Coronary artery (tissue), 2 donors: ENCODE results near the gene STAP1.
"Not testable (repeated sequence)": the region's sequence is repeated elsewhere in the genome, so short reads cannot be mapped to it uniquely, and the experiment has no call there.

Source experiments
- DNase-seq: peaks from one replicate; pipeline ENCODE4 v3.0.0-alpha.2; 2017; ENCODE audit warnings: low spot score
- H3K27ac ChIP-seq, 2 donors: fragments of 200-600 bp; sonication (generic); one replicate each; pipeline ENCODE4 v1.5.1; 2016 to 2019
- H3K4me3 ChIP-seq: fragments of 200-600 bp; sonication (generic); 2 replicates; pipeline ENCODE4 v1.5.1; 2016; ENCODE audit warnings: mild to moderate bottlenecking, moderate library complexity
- TF ChIP-seq, protein P1 (sequence below): fragments of 200-600 bp; sonication (generic); IDR thresholded peaks from one replicate; pipeline ENCODE4 v1.5.1; 2019; ENCODE audit warnings: antibody characterized with exemption

Gene STAP1

GRCh38 chr4:67546004-67546356 lies 12.5 kb upstream of the STAP1 start:
- DNase-seq, result no peak
- TF ChIP-seq, protein P1, sequence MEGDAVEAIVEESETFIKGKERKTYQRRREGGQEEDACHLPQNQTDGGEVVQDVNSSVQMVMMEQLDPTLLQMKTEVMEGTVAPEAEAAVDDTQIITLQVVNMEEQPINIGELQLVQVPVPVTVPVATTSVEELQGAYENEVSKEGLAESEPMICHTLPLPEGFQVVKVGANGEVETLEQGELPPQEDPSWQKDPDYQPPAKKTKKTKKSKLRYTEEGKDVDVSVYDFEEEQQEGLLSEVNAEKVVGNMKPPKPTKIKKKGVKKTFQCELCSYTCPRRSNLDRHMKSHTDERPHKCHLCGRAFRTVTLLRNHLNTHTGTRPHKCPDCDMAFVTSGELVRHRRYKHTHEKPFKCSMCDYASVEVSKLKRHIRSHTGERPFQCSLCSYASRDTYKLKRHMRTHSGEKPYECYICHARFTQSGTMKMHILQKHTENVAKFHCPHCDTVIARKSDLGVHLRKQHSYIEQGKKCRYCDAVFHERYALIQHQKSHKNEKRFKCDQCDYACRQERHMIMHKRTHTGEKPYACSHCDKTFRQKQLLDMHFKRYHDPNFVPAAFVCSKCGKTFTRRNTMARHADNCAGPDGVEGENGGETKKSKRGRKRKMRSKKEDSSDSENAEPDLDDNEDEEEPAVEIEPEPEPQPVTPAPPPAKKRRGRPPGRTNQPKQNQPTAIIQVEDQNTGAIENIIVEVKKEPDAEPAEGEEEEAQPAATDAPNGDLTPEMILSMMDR, result no peak
- peak overlapping the region; percentile 87 for H3K4me3 ChIP-seq
- H3K27ac ChIP-seq, result peak overlapping the region; percentile 94

DNA sequence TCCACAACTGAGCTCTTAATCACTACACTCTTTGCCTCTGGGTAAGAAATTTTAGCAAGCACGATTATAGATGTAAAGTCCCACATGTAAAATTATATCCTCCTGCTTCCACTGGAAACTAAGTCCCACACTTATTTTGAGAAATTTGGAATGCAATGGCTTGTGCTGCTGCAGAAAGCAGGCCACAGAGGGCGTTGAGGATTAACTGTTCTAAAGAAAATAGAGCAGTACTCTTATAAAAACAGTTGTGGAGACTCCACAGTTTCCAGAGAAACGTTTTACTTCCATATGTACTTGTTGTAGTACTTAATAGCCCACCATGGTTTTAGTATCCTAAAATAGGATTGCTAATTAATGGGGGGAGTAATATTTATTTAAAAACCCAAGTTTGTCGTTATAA lies 11.6 kb upstream of the STAP1 start:
- DNase-seq, result no peak
- TF ChIP-seq, protein P1, result no peak
- Histone ChIP-seq H3K4me3 (no peak overlapping the region), H3K27ac (no peak overlapping the region)

DNA sequence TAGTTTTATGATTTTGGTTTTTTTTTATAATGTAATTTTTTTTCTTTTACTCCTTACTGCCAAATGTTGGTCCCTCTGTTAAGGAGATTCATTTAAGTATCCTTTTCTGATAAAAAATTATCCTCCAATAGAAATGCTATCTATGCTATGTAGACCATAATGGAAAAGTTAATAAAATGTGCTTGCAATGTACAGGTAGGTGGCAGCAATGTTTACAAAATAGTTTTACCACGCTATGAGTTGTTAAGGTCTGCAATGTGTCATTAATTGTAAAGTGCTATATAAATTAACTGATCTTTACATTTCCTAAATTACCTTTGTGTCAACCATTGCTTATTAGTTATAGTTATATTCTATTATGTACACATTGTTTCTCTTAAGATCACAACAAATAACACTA lies 9.4 kb upstream of the STAP1 start:
- no peak for DNase-seq
- H3K27ac ChIP-seq, result no peak overlapping the region
- H3K4me3 ChIP-seq, result no peak overlapping the region
- TF ChIP-seq, protein P1, result no peak

DNA sequence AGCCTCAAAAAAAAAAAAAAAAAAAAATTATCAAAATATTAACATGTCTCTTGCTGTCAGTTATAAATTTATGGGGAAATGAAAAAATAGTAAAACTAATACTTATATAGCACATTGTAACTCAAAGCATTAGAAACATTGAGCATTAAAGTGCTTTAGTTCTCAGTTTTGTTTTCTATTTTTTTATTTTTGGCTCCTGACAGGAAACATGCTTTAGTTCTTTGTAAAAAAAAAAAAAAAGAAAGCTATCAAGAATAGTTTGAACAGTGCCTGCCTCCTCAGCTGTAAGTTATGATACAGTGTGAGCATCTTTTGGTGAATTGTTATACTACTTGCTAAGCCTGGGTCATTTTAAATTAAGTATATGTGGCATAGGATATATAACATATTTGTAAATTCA lies 8.1 kb upstream of the STAP1 start:
- Histone ChIP-seq H3K27ac (no peak overlapping the region), H3K4me3 (no peak overlapping the region)
- no peak for DNase-seq
- TF ChIP-seq, protein P1, result no peak

DNA sequence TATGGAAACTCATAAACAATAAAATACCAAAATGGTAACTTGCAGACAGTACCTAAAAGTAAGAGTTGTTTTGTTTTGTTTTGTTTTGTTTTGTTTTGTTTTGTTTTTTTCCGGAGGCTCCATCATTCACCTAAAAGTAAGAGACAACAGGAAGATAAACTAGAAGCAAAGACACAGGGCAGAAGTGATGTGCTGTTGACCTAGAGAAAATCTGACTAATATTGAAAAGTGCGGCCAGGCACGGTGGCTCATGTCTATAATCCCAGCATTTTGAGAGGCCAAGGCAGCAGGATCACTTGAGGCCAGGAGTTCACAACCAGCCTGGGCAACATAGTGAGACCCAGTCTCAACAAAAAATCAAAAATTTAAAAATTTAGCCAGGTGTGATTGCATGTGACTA lies 7.7 kb upstream of the STAP1 start:
- no peak overlapping the region for H3K4me3 ChIP-seq
- H3K27ac ChIP-seq, result no peak overlapping the region
- no peak for DNase-seq
- TF ChIP-seq, protein P1, result no peak

DNA sequence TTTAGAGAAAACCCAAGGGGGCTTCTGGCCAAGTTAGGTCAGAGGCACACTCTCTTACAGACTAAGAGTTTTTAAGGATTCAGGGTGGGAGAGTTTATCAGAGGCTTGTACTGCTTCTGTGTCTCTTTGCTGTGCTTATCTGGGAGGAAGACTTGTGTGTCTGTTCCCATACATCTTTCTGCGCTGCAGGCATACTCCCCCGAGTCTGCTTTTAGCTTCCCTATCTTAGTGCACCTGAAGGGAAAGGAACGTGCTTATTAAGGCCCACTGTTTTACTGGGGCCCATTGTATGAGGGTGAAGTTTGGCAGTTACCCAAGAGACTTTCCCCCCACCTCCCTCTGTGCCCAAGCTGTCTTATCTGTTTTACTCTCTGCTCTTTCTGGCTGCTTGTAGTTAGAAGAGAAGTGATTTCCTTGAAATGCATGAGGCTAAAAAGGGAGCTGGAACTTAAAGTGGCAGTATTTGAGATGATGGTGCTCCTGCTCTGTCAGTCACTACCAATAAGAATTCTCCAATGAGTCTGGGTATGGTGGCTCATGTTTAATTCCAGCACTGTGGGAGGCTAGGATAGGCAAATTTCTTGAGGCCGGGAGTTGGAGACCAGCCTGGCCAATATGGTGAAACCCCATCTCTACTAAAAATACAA lies 6.3 kb upstream of the STAP1 start:
- not testable (repeated sequence) for DNase-seq, H3K27ac ChIP-seq

DNA sequence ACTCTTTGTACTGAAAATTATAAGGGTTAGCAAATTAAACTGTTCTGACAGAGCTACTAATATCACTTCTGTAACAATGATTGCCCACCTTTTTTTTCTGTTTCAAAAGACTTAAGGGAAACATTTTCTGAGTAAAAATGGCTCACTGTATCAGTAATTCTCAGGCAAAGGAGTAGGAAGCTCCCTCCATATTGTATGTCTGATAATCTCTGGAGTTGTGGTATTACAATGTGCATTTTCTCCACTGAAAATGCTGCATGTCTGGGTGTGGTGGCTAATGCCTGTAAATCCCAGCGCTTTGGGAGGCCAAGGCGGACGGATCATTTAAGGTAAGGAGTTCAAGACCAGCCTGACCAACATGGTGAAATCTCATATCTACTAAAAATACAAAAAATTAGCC lies 4.4 kb upstream of the STAP1 start:
- TF ChIP-seq, protein P1, result no peak
- DNase-seq, result no peak
- Histone ChIP-seq H3K27ac (no peak overlapping the region), H3K4me3 (no peak overlapping the region)

More for the DNA sequence above, 6.3 kb upstream of the STAP1 start:
- H3K4me3 ChIP-seq, result not testable (repeated sequence)

- TF ChIP-seq, protein P1, result no peak
Observed at GRCh38 chr4:67555447-67555846, 3.1 kb upstream of the STAP1 start.

More at GRCh38 chr4:67555447-67555846, 3.1 kb upstream of the STAP1 start:
- Histone ChIP-seq H3K4me3 (no peak overlapping the region), H3K27ac (no peak overlapping the region)
- DNase-seq, result no peak
